Stomach (tissue), 9 donors: Measurements from ENCODE around the gene B4GALNT3. TPM values are rescaled to one million over a fixed set of nuclear protein-coding genes. Genes with fewer than 3 reads are reported as not detected.

Source experiments
- DNase-seq, 2 donors: peaks; one replicate each; pipeline versions ENCODE4 v3.0.0 to v3.0.0-alpha.2; 2013 to 2019
- H3K27ac ChIP-seq, 5 donors: fragments of 200-600 bp in 4 of 5; sonication (generic) in 4 of 5; one replicate each; pipeline ENCODE4 v1.5.1; 2013 to 2019; ENCODE audit warnings: mild to moderate bottlenecking in 1 of 5, moderate library complexity in 1 of 5
- H3K27me3 ChIP-seq, 3 donors: fragments of 200-600 bp; sonication (generic); one replicate each; pipeline ENCODE4 v1.5.1; 2017 to 2019; ENCODE audit warnings: mixed run types in 1 of 3
- H3K36me3 ChIP-seq, 4 donors: fragments of 200-600 bp; sonication (generic); 1 replicate in 3 of 4; 2 replicates in 1 of 4; pipeline ENCODE4 v1.5.1; 2016 to 2019
- H3K4me1 ChIP-seq, 4 donors: fragments of 200-600 bp; sonication (generic); one replicate each; pipeline ENCODE4 v1.5.1; 2016 to 2019
- H3K4me3 ChIP-seq, 4 donors: fragments of 200-600 bp; sonication (generic) in 3 of 4; one replicate each; pipeline ENCODE4 v1.5.1; 2016 to 2019; ENCODE audit warnings: mild to moderate bottlenecking in 1 of 4
- H3K9me3 ChIP-seq, 4 donors: fragments of 200-600 bp; sonication (generic); one replicate each; pipeline ENCODE4 v1.5.1; 2016 to 2019
- EP300 ChIP-seq: sonication (generic); formaldehyde crosslinking; IDR thresholded peaks from one replicate; pipeline ENCODE4 v1.6.1; 2017; ENCODE audit warnings: antibody characterized with exemption
- POLR2A ChIP-seq, 4 donors: fragments of 450-650 bp; IDR thresholded peaks; one replicate each; pipeline ENCODE4 v1.6.1; 2016; ENCODE audit warnings: antibody characterized with exemption in 4 of 4, control low read depth in 2 of 4, mild to moderate bottlenecking in 1 of 4, moderate library complexity in 1 of 4
- POLR2AphosphoS5 ChIP-seq, 3 donors: sonication (generic); formaldehyde crosslinking; IDR thresholded peaks; one replicate each; pipeline ENCODE4 v1.6.1; 2016; ENCODE audit warnings: antibody characterized with exemption in 3 of 3
- WGBS, 5 donors: extraction: QIAGEN DNeasy Blood & Tissue Kit in 3 of 5; methylation state at CpG; one replicate each; pipeline versions ENCODE4 v1.1.5 to v1.1.7; 2013 to 2018; 5-methylcytosine and 5-hydroxymethylcytosine counted together
- intact Hi-C: fragments of 100-400 bp; cut with DNase I; formaldehyde crosslinking; loops from one replicate; pipeline ENCODE4 v1.15.1; 2023; ENCODE audit warnings: low total_unique reads
- polyA plus RNA-seq, 3 donors: library from polyadenylated mRNA; stranded (reverse); fragments of 200-250 nt; gene quantifications; one replicate each; pipeline ENCODE4 v1.2.3, GENCODE V29; 2013
- total RNA-seq, 5 donors: library from RNA; depleted of rRNA; stranded (reverse); fragments of >200 nt; gene quantifications; one replicate each; pipeline versions ENCODE4 v1.1.0 to v1.2.3, GENCODE V29; 2014 to 2016
- TF ChIP-seq, protein P1 (sequence below), 7 experiments: fragments of 450-650 bp in 4 of 7; fragments of 200-600 bp in 3 of 7; sonication (generic) in 3 of 7; IDR thresholded peaks; one replicate each; pipeline ENCODE4 v1.5.1; 2016 to 2019; ENCODE audit warnings: antibody characterized with exemption in 7 of 7, control low read depth in 2 of 7, mild to moderate bottlenecking in 1 of 7
- donor health status: healthy with polysubstance abuse.
- donor health status: Bipolar disorder and iron deficiency.
- donor health status: healthy.

The B4GALNT3 gene
- total and polyA plus RNA-seq, 8 donors, result 20.8 to 332 (median 71.0) TPM

DNA sequence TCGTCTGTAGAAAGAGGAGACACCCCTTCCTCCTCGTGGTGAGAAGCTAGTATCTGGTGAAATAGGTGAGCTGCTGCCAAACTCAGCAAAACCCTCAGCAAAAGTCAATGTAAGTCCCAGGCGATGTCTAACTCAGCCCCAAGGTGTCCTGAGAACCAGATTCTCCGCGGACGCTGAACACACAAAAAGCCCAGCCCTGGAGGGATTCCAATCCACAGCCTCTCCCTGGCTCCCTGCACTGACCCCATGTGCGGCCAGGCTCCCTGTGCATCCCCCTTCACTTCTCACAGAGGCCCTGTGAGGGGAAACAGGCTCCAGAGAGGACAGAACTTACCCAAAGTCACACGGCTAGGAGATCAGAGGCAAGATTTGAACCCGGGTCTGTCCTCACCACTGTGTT is 122.0 kb downstream of the B4GALNT3 start:
- no peaks in the 10 kb centered on the region for H3K36me3 ChIP-seq
- WGBS, 5 donors, result 88 to 91% (median 90%) methylated on average over 6 to 9 of the region's 9 CpGs
- H3K27me3 ChIP-seq, result no peaks in the 10 kb centered on the region
- TF ChIP-seq POLR2A (IDR thresholded peaks at IDR 0.05), result no peak
- DNase-seq, result no peak
- no peaks in the 10 kb centered on the region for H3K9me3 ChIP-seq
- no peak overlapping the region for H3K27ac ChIP-seq
- H3K4me1 ChIP-seq, result peaks cover 0 to 19% (median 7%) of the 10 kb centered on the region in 4 donors
- H3K4me3 ChIP-seq, result no peak overlapping the region
- intact Hi-C loops, result no loop called here

GRCh38 chr12:583251-583869 is 123.6 kb downstream of the B4GALNT3 start:
- DNase-seq, result no peak
- WGBS, 5 donors, result 67 to 78% (median 68%) methylated on average over 13 of the region's 13 CpGs
- H3K36me3 ChIP-seq, result no peaks in the 10 kb centered on the region
- intact Hi-C loops, result no loop called here
- H3K9me3 ChIP-seq, result no peaks in the 10 kb centered on the region
- no peaks in the 10 kb centered on the region for H3K27me3 ChIP-seq
- H3K4me3 ChIP-seq, result no peak overlapping the region
- TF ChIP-seq, protein P1, sequence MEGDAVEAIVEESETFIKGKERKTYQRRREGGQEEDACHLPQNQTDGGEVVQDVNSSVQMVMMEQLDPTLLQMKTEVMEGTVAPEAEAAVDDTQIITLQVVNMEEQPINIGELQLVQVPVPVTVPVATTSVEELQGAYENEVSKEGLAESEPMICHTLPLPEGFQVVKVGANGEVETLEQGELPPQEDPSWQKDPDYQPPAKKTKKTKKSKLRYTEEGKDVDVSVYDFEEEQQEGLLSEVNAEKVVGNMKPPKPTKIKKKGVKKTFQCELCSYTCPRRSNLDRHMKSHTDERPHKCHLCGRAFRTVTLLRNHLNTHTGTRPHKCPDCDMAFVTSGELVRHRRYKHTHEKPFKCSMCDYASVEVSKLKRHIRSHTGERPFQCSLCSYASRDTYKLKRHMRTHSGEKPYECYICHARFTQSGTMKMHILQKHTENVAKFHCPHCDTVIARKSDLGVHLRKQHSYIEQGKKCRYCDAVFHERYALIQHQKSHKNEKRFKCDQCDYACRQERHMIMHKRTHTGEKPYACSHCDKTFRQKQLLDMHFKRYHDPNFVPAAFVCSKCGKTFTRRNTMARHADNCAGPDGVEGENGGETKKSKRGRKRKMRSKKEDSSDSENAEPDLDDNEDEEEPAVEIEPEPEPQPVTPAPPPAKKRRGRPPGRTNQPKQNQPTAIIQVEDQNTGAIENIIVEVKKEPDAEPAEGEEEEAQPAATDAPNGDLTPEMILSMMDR (IDR thresholded peaks at IDR 0.05), result no peak
- TF ChIP-seq POLR2A (IDR thresholded peaks at IDR 0.05), result no peak
- TF ChIP-seq EP300, result no peak
- TF ChIP-seq POLR2AphosphoS5 (IDR thresholded peaks at IDR 0.05), result no peak
- peaks cover 0 to 14% (median 6%) of the 10 kb centered on the region in 4 donors for H3K4me1 ChIP-seq
- no peak overlapping the region for H3K27ac ChIP-seq

DNA sequence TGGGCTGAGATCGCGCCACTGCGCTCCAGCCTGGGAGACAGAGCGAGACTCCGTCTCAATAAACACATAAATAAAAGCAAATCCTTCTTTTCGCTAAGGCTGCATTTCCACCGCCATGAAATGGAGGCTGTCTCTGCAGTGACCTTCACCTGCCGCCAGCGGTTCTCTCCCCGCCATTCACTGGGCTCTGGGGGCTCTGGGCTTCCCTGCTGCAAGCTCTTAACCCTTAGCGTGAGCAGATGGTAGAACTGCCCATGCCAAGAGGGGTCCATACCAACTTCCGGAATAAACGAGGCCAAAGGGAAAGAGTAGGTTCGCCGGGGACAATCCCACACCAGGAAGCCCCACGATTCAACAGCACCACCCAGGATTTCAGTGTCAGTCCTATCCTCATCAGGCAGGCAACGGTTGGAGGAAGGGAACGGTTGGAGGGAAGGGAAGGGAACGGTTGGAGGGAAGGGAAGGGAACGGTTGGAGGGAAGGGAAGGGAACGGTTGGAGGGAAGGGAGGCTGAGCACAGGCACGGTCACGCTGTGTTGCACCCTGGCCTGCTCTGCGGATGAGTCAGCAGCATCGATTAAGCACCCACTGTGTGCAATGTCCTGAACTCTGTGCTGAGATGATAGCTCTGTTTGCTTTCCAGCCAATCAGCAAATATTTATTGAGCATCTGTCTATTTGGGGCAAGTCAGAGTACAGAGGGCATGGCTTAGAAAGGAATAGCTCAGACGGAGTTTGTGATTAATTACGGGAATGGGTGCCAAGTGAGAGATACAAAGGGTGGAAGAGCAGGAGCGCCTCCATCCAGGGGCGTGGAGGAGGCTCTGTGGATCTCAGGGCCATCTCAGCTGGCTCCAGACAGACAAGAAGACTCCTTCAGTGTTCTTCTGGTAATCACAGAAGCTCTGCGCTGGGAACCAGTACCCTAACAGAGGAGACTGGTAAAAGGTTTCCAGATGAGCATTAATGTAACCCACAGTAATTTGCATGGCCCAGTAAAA is 125.6 kb downstream of the B4GALNT3 start:
- H3K27ac ChIP-seq, result no peak overlapping the region
- TF ChIP-seq, protein P1 (IDR thresholded peaks at IDR 0.05), result no peak
- TF ChIP-seq POLR2A (IDR thresholded peaks at IDR 0.05) (no peak), POLR2AphosphoS5 (IDR thresholded peaks at IDR 0.05) (no peak), EP300 (no peak)
- H3K4me3 ChIP-seq, result no peak overlapping the region
- H3K27me3 ChIP-seq, result no peaks in the 10 kb centered on the region
- H3K9me3 ChIP-seq, result peaks cover 0 to 4% (median 0%) of the 10 kb centered on the region in 4 donors
- intact Hi-C loops, result no loop called here
- 76 to 84% (median 80%) methylated on average over 30 of the region's 30 CpGs for WGBS, 5 donors
- DNase-seq, result no peak
- no peaks in the 10 kb centered on the region for H3K4me1 ChIP-seq
- H3K36me3 ChIP-seq, result no peaks in the 10 kb centered on the region

GRCh38 chr12:586318-587071 is 126.8 kb downstream of the B4GALNT3 start:
- Histone ChIP-seq H3K4me1 (peaks cover 0 to 5% (median 4%) of the 10 kb centered on the region in 4 donors), H3K4me3 (no peak overlapping the region), H3K27ac (no peak overlapping the region), H3K27me3 (no peaks in the 10 kb centered on the region), H3K36me3 (no peaks in the 10 kb centered on the region), H3K9me3 (peaks cover 0 to 4% (median 0%) of the 10 kb centered on the region in 4 donors)
- TF ChIP-seq EP300 (no peak), POLR2AphosphoS5 (IDR thresholded peaks at IDR 0.05) (no peak), POLR2A (IDR thresholded peaks at IDR 0.05) (no peak)
- TF ChIP-seq, protein P1 (IDR thresholded peaks at IDR 0.05), result no peak
- intact Hi-C loops, result no loop called here
- WGBS, 5 donors, result 90 to 96% (median 90%) methylated on average over 15 to 16 of the region's 16 CpGs
- no peak for DNase-seq
